ENCODE results near the gene LRRN4CL. TPM values are rescaled to one million over a fixed set of nuclear protein-coding genes. Genes with fewer than 3 reads are reported as not detected.

Gene LRRN4CL
- total RNA-seq, 3 donors from 2014 or later (not counting 1 experiment from before 2014, with no cell fraction given), result not detected

- Mint-ChIP-seq H3K4me1 (peaks cover 15 to 19% of the 10 kb centered on the region in 2 donors), H3K36me3 (no peaks in the 10 kb centered on the region), H3K27ac (no peak overlapping the region), H3K9me3 (no peaks in the 10 kb centered on the region), H3K4me3 (no peak overlapping the region), H3K27me3 (ENCODE audit: low read depth in 2 of 2) (no peaks in the 10 kb centered on the region)
- peaks cover 36% of the 10 kb centered on the region for H3K36me3 ChIP-seq (ENCODE audit: control insufficient read depth, insufficient read depth, low read length)
- intact Hi-C loops (cut with micrococcal nuclease), result loop anchor here (2.0 kb wide), 2 partner anchors 17 to 25 kb away; partner anchors contain the start of genes C11orf98 and CSKMT
- no peak for TF ChIP-seq CTCF (IDR thresholded peaks at IDR 0.05)
- H3K4me3 ChIP-seq (ENCODE audit: low read length), result no peak overlapping the region
- H3K4me1 ChIP-seq (ENCODE audit: control insufficient read depth, insufficient read depth, low read length), result peaks cover 37% of the 10 kb centered on the region
- WGBS (ENCODE audit: insufficient coverage), result 92% methylated on average over 6 of the region's 6 CpGs
- no peak overlapping the region for H3K27ac ChIP-seq (ENCODE audit: low read length)
- H3K9me3 ChIP-seq (ENCODE audit: control insufficient read depth, insufficient read depth, low read length), result no peaks in the 10 kb centered on the region
- peak in 1 of 2 donors; percentile 3 for DNase-seq
- no peaks in the 10 kb centered on the region for H3K27me3 ChIP-seq (ENCODE audit: control insufficient read depth, insufficient read depth, low read length)
- no peak for ATAC-seq
These were observed 41.7 kb downstream of the LRRN4CL start for GRCh38 chr11:62647609-62648005.

GRCh38 chr11:62646825-62647608, 42.3 kb downstream of the LRRN4CL start:
- 80% methylated on average over 32 of the region's 32 CpGs for WGBS (ENCODE audit: insufficient coverage)
- H3K27me3 Mint-ChIP-seq (ENCODE audit: low read depth in 2 of 2), result no peaks in the 10 kb centered on the region
- Histone ChIP-seq H3K27me3 (ENCODE audit: control insufficient read depth, insufficient read depth, low read length) (no peaks in the 10 kb centered on the region), H3K36me3 (ENCODE audit: control insufficient read depth, insufficient read depth, low read length) (peaks cover 36% of the 10 kb centered on the region), H3K4me1 (ENCODE audit: control insufficient read depth, insufficient read depth, low read length) (peaks cover 33% of the 10 kb centered on the region), H3K4me3 (ENCODE audit: low read length) (no peak overlapping the region), H3K9me3 (ENCODE audit: control insufficient read depth, insufficient read depth, low read length) (no peaks in the 10 kb centered on the region), H3K27ac (ENCODE audit: low read length) (peak overlapping the region; percentile 50)
- no peak for TF ChIP-seq CTCF (IDR thresholded peaks at IDR 0.05)
- H3K9me3 Mint-ChIP-seq, result no peaks in the 10 kb centered on the region
- peak overlapping the region; percentile 94 for H3K4me3 Mint-ChIP-seq
- H3K36me3 Mint-ChIP-seq, result no peaks in the 10 kb centered on the region
- DNase-seq (no peak), ATAC-seq (no peak)
- peaks cover 10 to 13% of the 10 kb centered on the region in 2 donors for H3K4me1 Mint-ChIP-seq
- H3K27ac Mint-ChIP-seq, result peak overlapping the region; percentile 94 to 96
- intact Hi-C loops (cut with micrococcal nuclease), result loop anchor here (1.0 to 2.0 kb wide), 3 partner anchors 18 to 48 kb away; partner anchors contain the start of genes C11orf98 and CSKMT

GRCh38 chr11:62645946-62646824, 43.1 kb downstream of the LRRN4CL start, which contains the start of gene GANAB:
TSS of gene GANAB (minus strand) at chr11:62646613. CDS start at chr11:62646599, 14 bp downstream.
- peak; percentile 97 to 99 (median 97) for ATAC-seq
- no peaks in the 10 kb centered on the region for H3K9me3 Mint-ChIP-seq
- TF ChIP-seq CTCF (IDR thresholded peaks at IDR 0.05), result no peak
- Histone ChIP-seq H3K4me3 (ENCODE audit: low read length) (peak within 1 kb of the TSS; percentile 94), H3K36me3 (ENCODE audit: control insufficient read depth, insufficient read depth, low read length) (peaks cover 36% of the 10 kb centered on the region), H3K27me3 (ENCODE audit: control insufficient read depth, insufficient read depth, low read length) (no peaks in the 10 kb centered on the region), H3K27ac (ENCODE audit: low read length) (peak within 1 kb of the TSS; percentile 95), H3K9me3 (ENCODE audit: control insufficient read depth, insufficient read depth, low read length) (no peaks in the 10 kb centered on the region), H3K4me1 (ENCODE audit: control insufficient read depth, insufficient read depth, low read length) (peaks cover 33% of the 10 kb centered on the region)
- H3K4me3 Mint-ChIP-seq, result peak within 1 kb of the TSS; percentile 94
- intact Hi-C loops (cut with micrococcal nuclease), result loop anchor here (1.0 to 2.0 kb wide), 3 partner anchors 19 to 47 kb away; partner anchors contain the start of genes C11orf98 and CSKMT
- under 1% methylated on average over 73 of the region's 73 CpGs for WGBS (ENCODE audit: insufficient coverage)
- H3K36me3 Mint-ChIP-seq, result no peaks in the 10 kb centered on the region
- no peaks in the 10 kb centered on the region for H3K27me3 Mint-ChIP-seq (ENCODE audit: low read depth in 2 of 2)
- H3K27ac Mint-ChIP-seq, result peak within 1 kb of the TSS; percentile 94 to 96
- peaks cover 6 to 13% of the 10 kb centered on the region in 2 donors for H3K4me1 Mint-ChIP-seq
- peak; percentile 95 to 99 for DNase-seq

Data from natural killer cell (primary cell).